Activated CD4-positive, alpha-beta T cell treated with anti-CD3 and anti-CD28 coated beads, Interleukin-2, amount 10 ng/mL, durations not matched to agents 24 days and 14 days (primary cell): ENCODE data around the gene PDXK. TPM values are rescaled to one million over a fixed set of nuclear protein-coding genes. Genes with fewer than 3 reads are reported as not detected.
A peak's percentile ranks its signal among the peaks of the same experiment; 100 is the strongest.
"Not testable (repeated sequence)": the region's sequence is repeated elsewhere in the genome, so short reads cannot be mapped to it uniquely, and the experiment has no call there.

ENCODE experiments used
- DNase-seq: peaks from one replicate; pipeline ENCODE4 v3.0.0; 2022
- H3K27ac Mint-ChIP-seq: one replicate; pipeline ENCODE4 v1.8.0; 2022; ENCODE audit warnings: mild to moderate bottlenecking, mixed read lengths
- H3K27me3 Mint-ChIP-seq: one replicate; pipeline ENCODE4 v1.8.0; 2022; ENCODE audit warnings: mixed read lengths
- H3K36me3 Mint-ChIP-seq: one replicate; pipeline ENCODE4 v1.8.0; 2022; ENCODE audit warnings: low read depth, mild to moderate bottlenecking, mixed read lengths
- H3K4me1 Mint-ChIP-seq: one replicate; pipeline ENCODE4 v1.8.0; 2021; ENCODE audit warnings: mixed read lengths
- H3K4me3 Mint-ChIP-seq: one replicate; pipeline ENCODE4 v1.8.0; 2022; ENCODE audit warnings: mild to moderate bottlenecking, moderate library complexity, mixed read lengths
- H3K9me3 Mint-ChIP-seq: one replicate; pipeline ENCODE4 v1.8.0; 2021; ENCODE audit warnings: mixed read lengths
- intact Hi-C: fragments of 100-400 bp; cut with micrococcal nuclease; formaldehyde crosslinking; loops from one replicate; pipeline ENCODE4 v1.15.1; 2023
- total RNA-seq: library from RNA; stranded (reverse); gene quantifications from 2 replicates; pipeline ENCODE4 v1.2.3, GENCODE V29; 2022

The PDXK gene
- total RNA-seq, 1 donor from 2014 or later, result 152 TPM

DNA sequence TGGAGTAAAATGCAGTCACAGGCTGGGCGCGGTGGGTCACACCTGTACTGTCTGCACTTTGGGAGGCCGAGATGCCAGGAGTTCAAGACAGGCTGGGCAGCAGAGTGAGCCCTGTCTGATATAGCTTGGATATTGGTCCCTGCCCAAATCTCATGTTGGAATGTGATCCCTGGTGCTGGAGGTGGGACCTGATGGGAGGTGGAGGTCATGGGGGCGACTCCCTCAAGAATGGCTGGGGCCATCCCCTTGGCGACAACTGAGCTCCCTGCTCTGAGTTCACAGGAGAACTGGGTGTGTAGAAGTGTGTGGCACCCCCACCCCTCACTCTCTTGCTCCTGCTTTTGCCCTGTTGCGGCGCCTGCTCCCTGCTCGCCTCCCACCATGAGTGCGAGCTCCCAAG is 11.5 kb upstream of the PDXK start:
- no peak for DNase-seq
- Mint-ChIP-seq H3K4me1 (peaks cover 5% of the 10 kb centered on the region), H3K36me3 (no peaks in the 10 kb centered on the region), H3K27ac (no peak overlapping the region), H3K4me3 (no peak overlapping the region), H3K27me3 (peaks cover 20% of the 10 kb centered on the region), H3K9me3 (no peaks in the 10 kb centered on the region)
- intact Hi-C loops, result no loop called here

DNA sequence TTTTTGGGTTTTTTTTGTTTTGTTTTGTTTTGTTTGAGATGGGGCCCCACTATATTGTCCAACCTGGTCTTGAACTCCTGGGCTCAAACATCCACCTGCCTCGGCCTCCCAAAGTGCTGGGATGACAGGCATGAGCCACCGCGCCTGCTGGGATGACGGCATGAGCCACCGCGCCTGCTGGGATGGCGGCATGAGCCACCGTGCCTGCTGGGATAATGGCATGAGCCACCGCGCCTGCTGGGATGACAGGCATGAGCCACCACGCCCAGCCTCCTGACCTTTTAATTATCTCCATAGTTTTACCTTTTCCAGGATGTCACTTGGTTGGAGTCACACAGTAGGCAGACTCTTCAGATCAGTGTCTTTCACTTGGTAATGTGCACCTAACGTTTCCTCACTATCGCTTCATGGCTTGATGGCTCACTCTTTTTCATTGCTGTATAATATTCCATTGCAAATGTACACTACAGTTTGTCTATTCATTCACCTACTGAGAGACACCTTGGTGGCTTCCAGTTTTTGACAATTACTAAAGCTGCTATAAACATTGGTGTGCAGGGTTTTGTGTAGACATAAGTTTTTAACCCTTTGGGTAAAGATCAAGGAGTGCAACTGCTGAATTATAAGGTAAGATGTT is 10.1 kb upstream of the PDXK start:
- no peak overlapping the region for H3K4me3 Mint-ChIP-seq
- H3K4me1 Mint-ChIP-seq, result peaks cover 2% of the 10 kb centered on the region
- intact Hi-C loops, result no loop called here
- DNase-seq, result no peak
- H3K27ac Mint-ChIP-seq, result no peak overlapping the region
- H3K9me3 Mint-ChIP-seq, result no peaks in the 10 kb centered on the region
- H3K36me3 Mint-ChIP-seq, result no peaks in the 10 kb centered on the region
- peaks cover 23% of the 10 kb centered on the region for H3K27me3 Mint-ChIP-seq

DNA sequence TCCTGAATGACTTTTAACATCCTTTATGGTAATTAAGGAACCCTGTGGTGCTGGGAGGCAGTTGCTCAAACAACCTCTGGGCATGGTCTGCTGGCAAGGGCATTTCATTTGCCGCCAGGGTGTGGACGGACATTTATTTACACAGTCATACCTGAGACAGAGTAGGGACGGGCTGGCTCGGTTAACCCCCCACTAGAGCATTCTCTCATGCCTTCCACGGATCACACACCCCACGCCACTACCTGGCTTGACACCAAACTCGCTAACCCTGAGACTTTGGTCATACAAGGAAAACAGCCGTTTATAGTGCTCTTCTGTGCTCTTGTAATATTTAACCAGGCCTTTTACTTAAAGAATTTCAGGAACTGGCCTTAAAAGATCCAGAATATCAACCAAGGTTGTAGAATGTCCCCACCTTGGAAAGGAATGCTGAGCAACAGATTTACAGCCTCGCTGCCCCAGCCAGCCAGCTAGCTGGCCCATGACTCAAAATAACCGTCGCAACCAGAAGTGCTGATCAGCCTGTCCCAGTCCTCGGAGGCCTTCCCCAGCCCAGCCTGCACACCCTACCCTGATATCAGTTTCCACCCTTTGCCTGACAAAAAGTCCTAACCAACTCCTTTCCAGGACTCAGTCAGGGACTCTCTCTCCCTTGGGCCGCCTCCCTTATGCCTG is 6.5 kb upstream of the PDXK start:
- no peak overlapping the region for H3K4me3 Mint-ChIP-seq
- intact Hi-C loops, result no loop called here
- peaks cover 41% of the 10 kb centered on the region for H3K27me3 Mint-ChIP-seq
- H3K4me1 Mint-ChIP-seq, result peaks cover 6% of the 10 kb centered on the region
- H3K9me3 Mint-ChIP-seq, result no peaks in the 10 kb centered on the region
- no peak for DNase-seq
- H3K36me3 Mint-ChIP-seq, result no peaks in the 10 kb centered on the region
- H3K27ac Mint-ChIP-seq, result no peak overlapping the region

DNA sequence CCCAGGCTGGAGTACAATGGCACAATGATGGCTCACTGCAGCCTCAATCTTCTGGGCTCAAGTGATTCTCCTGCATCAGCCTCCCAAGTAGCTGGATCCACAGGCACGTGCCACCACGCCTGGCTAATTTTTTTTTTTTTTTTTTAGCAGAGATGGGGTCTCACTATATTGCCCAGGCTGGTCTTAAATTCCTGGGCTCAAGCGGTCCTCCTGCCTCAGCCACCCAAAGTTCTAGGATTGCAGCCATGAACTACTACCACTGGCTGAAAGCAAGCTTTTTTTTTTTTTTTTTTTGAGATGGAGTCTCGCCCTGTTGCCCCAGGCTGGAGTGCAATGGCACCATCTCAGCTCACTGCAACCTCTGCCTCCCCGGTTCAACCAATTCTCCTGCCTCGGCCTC is 5.8 kb upstream of the PDXK start:
- not testable (repeated sequence) for H3K36me3 Mint-ChIP-seq, H3K9me3 Mint-ChIP-seq

DNA sequence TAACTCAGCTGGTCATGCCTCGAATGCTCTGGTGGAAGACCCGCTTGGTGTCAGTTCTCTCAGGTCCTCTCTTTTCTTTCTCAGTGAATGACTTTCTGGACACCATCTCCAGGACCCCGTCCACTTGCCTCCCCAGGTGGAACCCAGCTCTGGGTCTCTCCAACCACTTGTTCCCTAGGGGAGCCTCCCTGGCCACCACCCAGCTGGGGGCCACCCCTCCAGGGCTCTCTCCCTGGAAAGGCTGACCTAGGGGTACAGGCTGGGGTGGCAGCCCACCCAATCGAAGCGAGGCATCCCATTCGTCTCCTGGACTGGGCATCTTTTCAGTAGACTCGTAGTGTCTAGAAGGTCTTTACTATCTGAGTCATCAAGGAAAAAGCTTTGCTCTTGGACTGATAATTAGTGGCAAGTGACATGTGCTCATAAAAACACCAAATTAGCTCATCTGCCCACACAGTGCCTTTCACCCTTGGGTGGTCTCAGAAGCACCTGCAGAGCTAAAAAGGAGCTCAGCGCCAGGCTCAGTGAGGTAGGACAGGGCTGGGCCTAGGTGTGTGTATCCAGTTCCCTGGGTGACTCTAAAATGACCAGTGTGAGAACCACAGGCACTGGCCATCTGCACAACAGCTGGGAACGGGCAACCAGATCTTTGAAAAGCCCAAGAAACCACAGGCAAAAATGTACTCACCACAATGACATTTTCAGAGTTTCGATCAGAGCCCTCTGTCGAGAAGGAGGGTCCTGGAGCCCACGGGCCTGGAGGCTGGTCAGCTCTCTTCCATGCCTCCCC is 2.4 kb upstream of the PDXK start:
- Mint-ChIP-seq H3K36me3 (peaks cover 10% of the 10 kb centered on the region), H3K4me1 (peaks cover 25% of the 10 kb centered on the region), H3K9me3 (no peaks in the 10 kb centered on the region), H3K27me3 (peaks cover 32% of the 10 kb centered on the region), H3K27ac (no peak overlapping the region), H3K4me3 (no peak overlapping the region)
- intact Hi-C loops, result no loop called here
- DNase-seq, result no peak

More for the DNA sequence above, 5.8 kb upstream of the PDXK start:
- peaks cover 46% of the 10 kb centered on the region for H3K27me3 Mint-ChIP-seq
- DNase-seq, H3K27ac Mint-ChIP-seq, intact Hi-C loops, H3K4me3 Mint-ChIP-seq, H3K4me1 Mint-ChIP-seq: not testable (repeated sequence)

DNA sequence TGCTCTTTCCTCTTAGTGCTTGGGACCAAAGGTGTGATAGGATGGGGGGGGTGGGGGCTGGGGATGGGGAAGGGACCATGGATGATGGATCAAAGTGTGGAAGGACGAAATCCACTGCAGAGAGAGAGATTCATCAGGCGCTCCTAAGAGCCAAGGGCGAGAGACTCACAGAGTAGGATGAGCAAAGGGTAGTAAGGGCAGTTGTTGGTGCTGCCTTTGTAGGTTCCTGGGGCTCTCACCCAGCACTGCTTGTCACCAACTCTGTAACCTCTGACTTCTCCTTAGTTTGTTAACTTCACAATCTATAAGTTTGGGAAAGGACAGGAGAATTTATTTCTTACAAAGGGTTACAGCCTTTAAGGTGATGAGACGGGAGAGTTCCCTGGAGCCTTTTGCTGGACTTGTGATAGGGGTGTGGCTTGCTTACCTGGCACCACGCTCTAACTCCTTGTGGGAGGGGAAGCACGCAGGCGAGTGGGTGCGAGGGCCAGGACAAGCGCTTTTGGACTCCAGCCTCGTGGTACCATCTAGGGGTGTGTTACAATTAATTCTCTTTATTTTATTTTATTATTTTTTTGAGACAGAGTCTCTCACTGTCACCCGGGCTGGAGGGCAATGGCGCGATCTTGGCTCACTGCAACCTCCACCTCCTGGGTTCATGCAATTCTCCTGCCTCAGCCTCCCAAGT is 1.6 kb upstream of the PDXK start:
- peak overlapping the region; percentile 85 for H3K27ac Mint-ChIP-seq
- intact Hi-C loops, result no loop called here
- H3K27me3 Mint-ChIP-seq, result peaks cover 27% of the 10 kb centered on the region
- peak overlapping the region; percentile 59 for H3K4me3 Mint-ChIP-seq
- H3K9me3 Mint-ChIP-seq, result no peaks in the 10 kb centered on the region
- peaks cover 31% of the 10 kb centered on the region for H3K4me1 Mint-ChIP-seq
- no peak for DNase-seq
- H3K36me3 Mint-ChIP-seq, result peaks cover 12% of the 10 kb centered on the region

DNA sequence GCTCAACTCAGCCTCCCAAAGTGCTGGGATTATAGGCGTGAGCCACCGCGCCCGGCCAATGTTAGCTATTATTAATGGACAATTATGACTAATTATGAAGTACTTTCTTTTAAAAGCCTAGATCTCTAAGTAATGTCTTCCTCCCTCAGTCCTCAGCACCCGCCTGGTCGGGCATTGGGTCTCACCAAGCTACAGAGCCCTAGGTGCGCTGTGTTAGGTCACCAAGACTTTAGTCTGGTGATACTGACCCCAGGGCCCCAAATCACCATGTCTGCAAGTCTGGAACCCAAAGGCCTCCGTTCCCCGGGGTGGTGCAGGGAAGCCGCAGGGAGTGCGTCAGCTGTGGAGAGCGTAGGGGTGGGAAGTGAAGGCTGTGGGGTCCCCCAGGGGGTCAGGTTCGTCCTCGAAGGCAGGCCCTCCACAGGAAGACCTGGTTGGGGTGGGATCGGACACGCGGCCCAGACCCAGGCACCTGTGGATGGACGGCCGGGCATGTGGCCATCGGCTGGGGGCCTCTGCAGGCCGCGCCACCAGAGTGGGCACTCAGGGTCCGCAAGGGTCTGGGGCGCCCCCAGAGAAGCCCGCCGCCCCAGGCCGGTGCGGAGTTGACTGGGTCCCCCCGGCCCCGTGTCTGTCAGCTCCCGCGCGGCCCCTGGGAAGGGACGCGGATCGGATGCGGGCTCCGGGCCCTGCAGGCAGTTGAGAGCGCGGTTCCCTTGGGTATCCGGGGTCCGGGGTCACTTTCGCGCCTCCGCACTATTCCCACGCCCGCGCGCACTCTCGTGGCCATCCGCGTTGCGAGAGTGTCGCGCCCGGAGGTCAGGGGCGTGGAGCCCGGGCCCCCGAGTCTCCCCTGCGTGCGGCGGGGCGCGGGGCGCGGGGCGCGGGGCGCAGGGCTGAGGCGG is 710 bp upstream of the PDXK start:
- H3K27ac Mint-ChIP-seq, result peak overlapping the region; percentile 85
- no peak for DNase-seq

DNA sequence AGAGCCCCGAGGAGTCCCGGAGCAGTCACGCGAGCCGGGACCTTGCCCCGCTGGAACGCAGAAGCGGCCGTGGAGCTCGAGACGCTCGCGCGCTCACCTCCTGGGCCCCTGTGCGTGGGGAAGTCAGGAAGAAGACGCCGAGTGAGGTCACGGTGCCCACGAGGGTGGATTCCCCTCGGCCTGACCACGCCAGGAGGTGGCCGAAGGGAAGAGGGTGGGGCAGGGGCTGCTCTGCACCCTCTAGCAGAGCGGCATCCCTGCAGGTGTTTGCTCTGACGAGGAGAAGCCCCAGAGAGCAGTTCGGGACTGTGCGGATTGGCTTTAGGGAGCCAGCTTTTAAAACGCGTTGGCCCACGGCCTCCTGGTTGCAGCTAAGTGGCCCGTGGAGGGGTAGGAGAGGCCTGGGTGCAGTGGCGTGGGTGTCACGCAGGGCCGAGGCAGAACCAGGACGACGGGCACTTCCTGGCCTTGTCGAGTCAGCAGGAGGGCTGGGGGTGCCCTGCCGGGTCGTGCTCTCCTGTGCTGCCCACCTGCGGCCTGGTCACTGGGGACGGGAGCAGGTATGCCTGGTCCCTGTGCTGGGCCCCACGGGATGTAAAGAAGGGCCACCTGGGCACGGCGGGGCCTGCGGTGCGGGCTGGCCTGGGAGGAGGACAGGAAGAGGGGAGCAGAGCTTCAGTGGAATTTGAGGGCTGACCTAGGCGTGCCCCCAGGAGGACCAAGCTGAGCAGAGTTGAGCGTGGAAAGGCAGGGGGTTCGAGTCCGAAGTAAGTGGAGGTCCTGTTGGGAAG is 1.0 kb downstream of the PDXK start:
- no peaks in the 10 kb centered on the region for H3K9me3 Mint-ChIP-seq
- intact Hi-C loops, result loop anchor here (1.0 kb wide), 1 partner anchor 8 kb away; no protein-coding TSS in a partner anchor
- peak overlapping the region; percentile 87 for H3K27ac Mint-ChIP-seq
- peaks cover 36% of the 10 kb centered on the region for H3K4me1 Mint-ChIP-seq
- DNase-seq, result no peak
- H3K36me3 Mint-ChIP-seq, result peaks cover 18% of the 10 kb centered on the region
- H3K4me3 Mint-ChIP-seq, result peak overlapping the region; percentile 91
- H3K27me3 Mint-ChIP-seq, result peaks cover 22% of the 10 kb centered on the region

More for the DNA sequence above, 710 bp upstream of the PDXK start:
- peak overlapping the region; percentile 81 for H3K4me3 Mint-ChIP-seq
- peaks cover 34% of the 10 kb centered on the region for H3K4me1 Mint-ChIP-seq
- intact Hi-C loops, result no loop called here
- H3K36me3 Mint-ChIP-seq, result peaks cover 15% of the 10 kb centered on the region
- H3K27me3 Mint-ChIP-seq, result peaks cover 22% of the 10 kb centered on the region
- H3K9me3 Mint-ChIP-seq, result no peaks in the 10 kb centered on the region

DNA sequence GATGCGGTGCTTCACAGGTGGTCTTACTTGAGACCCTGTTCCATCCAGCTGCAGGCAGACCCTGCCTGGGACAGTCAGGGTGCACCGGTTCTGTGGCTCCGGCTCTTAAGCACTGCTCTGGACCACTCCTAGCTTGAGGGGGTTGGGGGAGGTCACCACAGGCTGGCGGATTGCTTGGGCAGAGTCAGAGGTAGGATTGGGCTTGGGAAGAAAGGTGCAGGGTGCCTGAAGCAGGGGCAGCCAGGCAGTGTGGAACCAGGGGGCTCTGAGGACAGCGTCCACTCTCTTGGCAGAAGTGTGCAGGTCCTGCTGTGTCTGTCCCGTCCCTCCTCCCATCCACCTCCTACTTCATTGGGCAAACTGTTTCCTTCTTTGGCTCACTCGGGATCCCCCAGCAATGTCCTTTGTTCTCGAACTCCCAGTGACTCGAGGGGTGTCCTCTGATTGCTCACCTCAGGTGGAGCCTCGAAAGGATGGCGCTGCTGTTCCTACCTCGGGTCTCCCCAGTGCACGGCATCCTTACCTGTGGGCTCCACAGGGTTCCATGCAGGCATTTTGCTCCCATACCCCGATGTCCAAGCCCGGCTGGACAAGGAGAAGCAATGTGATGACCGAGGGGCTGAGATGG is 1.7 kb downstream of the PDXK start:
- intact Hi-C loops, result no loop called here
- Mint-ChIP-seq H3K4me1 (peaks cover 41% of the 10 kb centered on the region), H3K36me3 (peaks cover 21% of the 10 kb centered on the region), H3K9me3 (no peaks in the 10 kb centered on the region), H3K27me3 (peaks cover 19% of the 10 kb centered on the region), H3K4me3 (peak overlapping the region; percentile 91), H3K27ac (peak overlapping the region; percentile 45)
- peak; percentile 60 for DNase-seq

DNA sequence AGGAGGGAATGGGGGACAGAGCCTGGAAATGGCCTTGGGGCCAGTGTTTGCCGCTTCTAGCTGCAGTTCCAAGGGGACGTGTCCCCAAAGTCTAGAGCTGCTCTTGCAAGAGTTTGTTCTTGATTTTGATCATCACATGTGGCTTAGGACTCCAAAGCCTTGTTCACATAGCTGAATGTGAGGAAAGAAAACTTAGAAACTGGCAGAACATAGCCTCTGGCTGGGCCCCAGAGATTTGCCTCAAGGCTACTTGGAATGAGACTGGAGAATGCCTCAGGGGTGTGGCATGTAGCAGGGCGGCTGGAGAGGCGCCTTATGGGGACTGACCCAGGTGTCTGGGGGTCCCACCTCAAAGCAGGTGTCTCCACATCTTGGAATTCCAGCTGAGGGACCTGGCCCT is 2.3 kb downstream of the PDXK start:
- Mint-ChIP-seq H3K27me3 (peaks cover 16% of the 10 kb centered on the region), H3K9me3 (no peaks in the 10 kb centered on the region), H3K4me3 (peak overlapping the region; percentile 91), H3K4me1 (peaks cover 44% of the 10 kb centered on the region), H3K36me3 (peaks cover 24% of the 10 kb centered on the region), H3K27ac (peak overlapping the region; percentile 45)
- intact Hi-C loops, result no loop called here
- DNase-seq, result peak; percentile 58

DNA sequence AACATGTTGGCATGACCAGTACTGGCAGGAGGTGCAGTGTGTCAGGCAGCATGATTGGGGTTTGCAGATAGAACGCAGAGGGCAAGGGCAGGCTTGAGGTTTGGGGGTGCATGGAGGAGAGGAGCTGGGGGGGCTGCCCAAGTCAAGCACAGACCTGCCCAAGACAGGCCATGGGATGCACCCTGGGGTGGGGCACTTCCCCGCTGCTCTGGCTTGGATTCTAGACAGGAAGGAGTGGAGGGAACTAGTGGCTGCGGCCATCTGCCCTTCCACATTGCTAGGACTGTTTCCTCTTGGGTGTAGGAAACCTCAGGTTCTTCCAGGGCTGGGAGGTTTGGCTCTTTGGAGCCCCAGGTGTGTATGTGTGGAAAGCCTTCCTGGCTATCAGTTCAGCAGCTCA is 3.0 kb downstream of the PDXK start:
- Mint-ChIP-seq H3K4me3 (no peak overlapping the region), H3K9me3 (no peaks in the 10 kb centered on the region), H3K27me3 (peaks cover 10% of the 10 kb centered on the region), H3K27ac (no peak overlapping the region), H3K36me3 (peaks cover 25% of the 10 kb centered on the region), H3K4me1 (peaks cover 47% of the 10 kb centered on the region)
- intact Hi-C loops, result no loop called here
- no peak for DNase-seq

DNA sequence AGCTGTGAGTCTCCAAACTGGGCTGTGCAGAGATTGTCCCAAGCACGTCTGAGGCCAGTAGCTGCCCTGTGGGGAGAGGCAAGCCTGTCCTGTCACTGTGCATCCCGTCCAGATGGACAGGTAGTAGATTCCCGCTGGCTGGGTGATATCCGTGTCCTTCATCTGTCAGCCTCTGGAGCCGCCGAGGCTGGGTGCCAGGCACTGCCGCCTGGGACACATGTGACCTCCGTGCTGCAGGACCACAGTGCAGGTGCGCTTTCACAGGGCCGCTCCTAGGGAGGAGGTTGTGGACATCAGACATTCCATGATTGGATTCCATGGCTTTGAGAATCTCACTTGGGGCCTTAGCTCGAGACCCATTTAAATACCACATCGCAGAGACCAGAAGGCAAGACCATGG is 4.7 kb downstream of the PDXK start:
- intact Hi-C loops, result no loop called here
- Mint-ChIP-seq H3K4me1 (peaks cover 56% of the 10 kb centered on the region), H3K9me3 (no peaks in the 10 kb centered on the region), H3K36me3 (peaks cover 27% of the 10 kb centered on the region), H3K27ac (no peak overlapping the region), H3K27me3 (no peaks in the 10 kb centered on the region), H3K4me3 (no peak overlapping the region)
- no peak for DNase-seq
